ENCODE data around the gene ATL2.

DNA sequence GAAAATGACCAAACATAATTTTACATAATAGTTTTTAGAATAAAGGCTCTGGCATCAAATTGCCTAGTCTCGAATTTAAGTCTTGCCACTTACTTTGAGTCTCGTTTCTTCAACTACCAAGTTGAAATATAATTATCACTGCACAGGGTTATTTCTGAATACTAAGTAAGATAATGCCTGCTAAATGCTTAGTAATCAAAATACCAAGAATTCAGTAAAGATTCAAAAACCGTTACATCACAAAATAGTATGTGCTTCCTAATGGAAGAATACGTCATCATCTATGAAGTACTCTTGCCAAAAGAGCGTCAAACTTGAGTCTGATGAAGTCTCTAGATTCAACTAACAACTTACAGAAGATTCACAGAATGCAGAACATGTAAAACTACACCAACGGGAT, 40.5 kb downstream of the ATL2 start:
- TF ChIP-seq CTCF (IDR thresholded peaks at IDR 0.05) (no peak), POLR2A (IDR thresholded peaks at IDR 0.05) (no peak)
